Measurements from ENCODE around the gene PHGDH. TPM values are rescaled to one million over a fixed set of nuclear protein-coding genes. Genes with fewer than 3 reads are reported as not detected.

PHGDH gene
- total RNA-seq (2016; rRNA removed; fragmentation: Illumina TruSeq; extraction: Trizol) (133 and 163 TPM in 2 replicates), polyA plus RNA-seq (2011; rRNA removed) (95.8 and 115 TPM in 2 replicates), polyA minus RNA-seq (2011; rRNA and poly(A)+ RNA removed; ENCODE audit: low replicate concordance) (247 and 513 TPM in 2 replicates), Bru-seq, nascent RNA (percentile 79 among the genes with signal in this experiment), BruChase-seq, experiment 1, labeled RNA remaining after a 6-hour chase (percentile 75 among the genes with signal in this experiment), BruChase-seq, experiment 2, labeled RNA remaining after a 2-hour chase (percentile 61 among the genes with signal in this experiment)
- 21.0 and 24.9 TPM in 2 replicates for total RNA-seq (2016; cell fraction: cytosol; rRNA removed; fragmentation: Illumina TruSeq; extraction: Trizol; ENCODE audit: low read depth)
- total RNA-seq (2016; cell fraction: insoluble cytoplasmic fraction; rRNA removed; fragmentation: Illumina TruSeq; extraction: Trizol), result 129 and 150 TPM in 2 replicates
- 39.4 and 42.4 TPM in 2 replicates for total RNA-seq (2016; cell fraction: membrane; rRNA removed; fragmentation: Illumina TruSeq; extraction: Trizol)
- 97.4 and 99.8 TPM in 2 replicates for total RNA-seq (2016; cell fraction: nucleus; rRNA removed; fragmentation: Illumina TruSeq; extraction: Trizol)
- polyA plus RNA-seq (2011; cell fraction: cytosol; rRNA removed), result 75.7 and 106 TPM in 2 replicates
- polyA plus RNA-seq (2011; cell fraction: nucleus; rRNA removed), result 121 and 144 TPM in 2 replicates
- polyA plus RNA-seq (2012), result 256 and 310 TPM in 2 replicates
- polyA plus RNA-seq (2016; cell fraction: cytosol; fragmentation: Illumina TruSeq; extraction: Trizol; ENCODE audit: low read depth), result 30.4 and 30.8 TPM in 2 replicates
- 194 and 210 TPM in 2 replicates for polyA plus RNA-seq (2016; cell fraction: insoluble cytoplasmic fraction; fragmentation: Illumina TruSeq; extraction: Trizol; ENCODE audit: low read depth)
- polyA plus RNA-seq (2016; cell fraction: membrane; fragmentation: Illumina TruSeq; extraction: Trizol; ENCODE audit: low read depth), result 33.7 and 34.4 TPM in 2 replicates
- polyA plus RNA-seq (2016; cell fraction: nucleus; fragmentation: Illumina TruSeq; extraction: Trizol; ENCODE audit: insufficient read depth, low read depth), result 169 and 170 TPM in 2 replicates
- polyA minus RNA-seq (2011; cell fraction: cytosol; rRNA and poly(A)+ RNA removed), result 80.2 and 88.3 TPM in 2 replicates
- polyA minus RNA-seq (2011; cell fraction: nucleus; rRNA and poly(A)+ RNA removed), result 109 and 121 TPM in 2 replicates
- long read RNA-seq, experiment 1, transcript PHGDH-205 (4 exons, 1,754 nt), result minor isoform, 7 of 428 reads
- long read RNA-seq, experiment 1, transcript PHGDH-208 (12 exons, 2,096 nt), result major isoform, 370 of 428 reads
- long read RNA-seq, experiment 1, partial matches to known transcripts, result 20 of 428 reads
- long read RNA-seq, experiment 1, other reads (novel, unspliced or antisense), result 24 of 428 reads
- long read RNA-seq, experiment 2, transcript PHGDH-208 (12 exons, 2,096 nt), result major isoform, 678 of 1,022 reads
- long read RNA-seq, experiment 2, transcript PHGDH-201 (11 exons, 3,180 nt), result minor isoform, 31 of 1,022 reads
- long read RNA-seq, experiment 2, transcript PHGDH-207 (3 exons, 508 nt), result minor isoform, 5 of 1,022 reads
- long read RNA-seq, experiment 2, transcript PHGDH-205 (4 exons, 1,754 nt), result minor isoform, 20 of 1,022 reads
- long read RNA-seq, experiment 2, partial matches to known transcripts, result 194 of 1,022 reads
- long read RNA-seq, experiment 2, other reads (novel, unspliced or antisense), result 90 of 1,022 reads

DNA sequence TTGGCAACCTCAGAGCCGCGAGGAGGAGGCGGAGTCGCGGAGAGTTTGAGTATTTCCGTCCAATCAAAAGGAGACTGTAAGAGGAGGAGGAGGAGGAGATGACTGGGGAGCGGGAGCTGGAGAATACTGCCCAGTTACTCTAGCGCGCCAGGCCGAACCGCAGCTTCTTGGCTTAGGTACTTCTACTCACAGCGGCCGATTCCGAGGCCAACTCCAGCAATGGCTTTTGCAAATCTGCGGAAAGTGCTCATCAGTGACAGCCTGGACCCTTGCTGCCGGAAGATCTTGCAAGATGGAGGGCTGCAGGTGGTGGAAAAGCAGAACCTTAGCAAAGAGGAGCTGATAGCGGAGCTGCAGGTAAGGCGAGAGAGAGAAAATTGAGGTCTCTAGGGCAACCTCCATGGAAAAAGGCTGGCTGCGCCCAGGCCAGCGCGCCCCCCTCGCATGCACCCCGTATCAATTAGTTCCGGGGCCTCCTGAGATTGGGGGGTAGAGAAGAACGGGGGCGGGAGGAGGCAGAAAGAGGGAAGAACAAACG lies at the start of gene PHGDH:
Gene PHGDH, plus strand, starts transcription at position 131 of the 538 bp plus-strand sequence. Its CDS starts 89 bp downstream, at position 220.
- peaks cover 0 to 5% of the 10 kb centered on the region in 2 experiments; a peak in 2 of 5 replicates for H3K27me3 ChIP-seq (ENCODE audit: control insufficient read depth in 1 of 2, insufficient read depth in 2 of 2, low read length in 2 of 2)
- DNase-seq (ENCODE audit: low spot score), result peak; percentile 76
- peak within 1 kb of the TSS; percentile 84 for H3K27ac ChIP-seq (ENCODE audit: extremely low read length, insufficient read depth, low read length)
- intact Hi-C loops (cut with micrococcal nuclease; ENCODE audit: unreplicated experiment), result loop anchor here (2.0 to 5.0 kb wide), 2 partner anchors 80 to 99 kb away; no protein-coding TSS in a partner anchor
- ChIA-PET CTCF (ENCODE audit: low intra/inter-chr PET ratio, low total read pairs) (interaction anchor here (1.1 kb wide), 1 partner anchor 13 kb away, joined by 3 read pairs; no protein-coding TSS in a partner anchor), POLR2A (interaction anchor here (0.7 to 6.4 kb wide), 22 partner anchors 8 to 385 kb away, joined by 3 to 88 read pairs (median 4); partner anchors contain the start of genes HMGCS2 and ZNF697)
- in situ Hi-C loops (cut with HindIII; ENCODE audit: extremely low pct_ligation_motif_present, low pct_unique_long_range_greater_than_20kb), result loop anchor here (10.0 kb wide), 1 partner anchor 57 kb away; no protein-coding TSS in a partner anchor
- H3K4me2 ChIP-seq (ENCODE audit: low read depth, low read length), result peak within 1 kb of the TSS; percentile 86
- no peaks in the 10 kb centered on the region for H3K36me3 ChIP-seq (replicated peaks in 1 of 2; ENCODE audit: control insufficient read depth in 1 of 2, insufficient read depth in 2 of 2, low read length in 2 of 2)
- H3K9ac ChIP-seq (ENCODE audit: insufficient read depth, low read depth, low read length), result peak within 1 kb of the TSS; percentile 84
- peak within 1 kb of the TSS; percentile 67 to 94 (median 90) for H3K4me3 ChIP-seq (replicated peaks in 1 of 3; ENCODE audit: insufficient read depth in 1 of 3, low read depth in 2 of 3, low read length in 3 of 3)
- BruUV-seq (replicated peaks), result TSS peak; percentile 28
- H3K4me1 ChIP-seq (ENCODE audit: insufficient read depth, low read length), result peaks cover 41% of the 10 kb centered on the region
- no peak within 1 kb of the TSS for H2AFZ ChIP-seq (ENCODE audit: low read length)
- WGBS (ENCODE audit: low lambda C conversion rate), result 1% methylated on average over 27 of the region's 27 CpGs
- H3K79me2 ChIP-seq (ENCODE audit: insufficient read depth, low read length), result peaks cover 46% of the 10 kb centered on the region
- peak; percentile 82 for ATAC-seq
- FAIRE-seq, result peak; percentile 72
- H3K9me3 ChIP-seq (ENCODE audit: low read length), result no peaks in the 10 kb centered on the region
- H4K20me1 ChIP-seq (ENCODE audit: insufficient read depth, low read length), result peaks cover 19% of the 10 kb centered on the region
- TF ChIP-seq FOXP1 (IDR thresholded peaks at IDR 0.05) (no peak), FOXP1 (CRISPR knock-in tag; IDR thresholded peaks at IDR 0.05) (no peak), ARID2 (CRISPR knock-in tag; IDR thresholded peaks at IDR 0.05; ENCODE audit: borderline replicate concordance) (no peak), YEATS4 (CRISPR knock-in tag; IDR thresholded peaks at IDR 0.05; ENCODE audit: borderline replicate concordance) (peak; percentile 10; the same call in 1 of the 2 replicates), PCBP2 (optimal IDR thresholded peaks at IDR 0.05; ENCODE audit: low read depth, low read length, poor library complexity, severe bottlenecking) (no peak), ZNF839 (CRISPR knock-in tag; IDR thresholded peaks at IDR 0.05; ENCODE audit: borderline replicate concordance) (no peak), ZNF619 (CRISPR knock-in tag; IDR thresholded peaks at IDR 0.05) (no peak), ZNF329 (CRISPR knock-in tag; IDR thresholded peaks at IDR 0.05; ENCODE audit: low read depth) (no peak), ZNF546 (CRISPR knock-in tag; conservative IDR thresholded peaks at IDR 0.05) (no peak), MED1 (CRISPR knock-in tag; IDR thresholded peaks at IDR 0.05) (no peak), ZNF468 (CRISPR knock-in tag; IDR thresholded peaks at IDR 0.05) (no peak), THAP11 (CRISPR knock-in tag; IDR thresholded peaks at IDR 0.05) (no peak)
- TF ChIP-seq, protein P1, sequence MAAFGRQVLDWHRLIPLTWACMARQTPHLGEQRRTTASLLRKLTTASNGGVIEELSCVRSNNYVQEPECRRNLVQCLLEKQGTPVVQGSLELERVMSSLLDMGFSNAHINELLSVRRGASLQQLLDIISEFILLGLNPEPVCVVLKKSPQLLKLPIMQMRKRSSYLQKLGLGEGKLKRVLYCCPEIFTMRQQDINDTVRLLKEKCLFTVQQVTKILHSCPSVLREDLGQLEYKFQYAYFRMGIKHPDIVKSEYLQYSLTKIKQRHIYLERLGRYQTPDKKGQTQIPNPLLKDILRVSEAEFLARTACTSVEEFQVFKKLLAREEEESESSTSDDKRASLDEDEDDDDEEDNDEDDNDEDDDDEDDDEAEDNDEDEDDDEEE (CRISPR knock-in tag; IDR thresholded peaks at IDR 0.05), result no peak
- TF ChIP-seq, protein P2, sequence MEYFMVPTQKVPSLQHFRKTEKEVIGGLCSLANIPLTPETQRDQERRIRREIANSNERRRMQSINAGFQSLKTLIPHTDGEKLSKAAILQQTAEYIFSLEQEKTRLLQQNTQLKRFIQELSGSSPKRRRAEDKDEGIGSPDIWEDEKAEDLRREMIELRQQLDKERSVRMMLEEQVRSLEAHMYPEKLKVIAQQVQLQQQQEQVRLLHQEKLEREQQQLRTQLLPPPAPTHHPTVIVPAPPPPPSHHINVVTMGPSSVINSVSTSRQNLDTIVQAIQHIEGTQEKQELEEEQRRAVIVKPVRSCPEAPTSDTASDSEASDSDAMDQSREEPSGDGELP (IDR thresholded peaks at IDR 0.05; ENCODE audit: borderline replicate concordance, low read depth), result no peak

Measured in HepG2 (cell line).